GM19035 (cell line): ENCODE measurements around the gene MORC1.
"Not testable (repeated sequence)": the region's sequence is repeated elsewhere in the genome, so short reads cannot be mapped to it uniquely, and the experiment has no call there.

Experiments used
- ATAC-seq: cut with Tn5 transposase; IDR thresholded peaks from one replicate; pipeline ENCODE4 v1.9.1; 2021; ENCODE audit not compliant: unreplicated experiment

The MORC1 gene

GRCh38 chr3:109117939-109118338, at the start of gene MORC1:
TSS of gene MORC1 (minus strand) at chr3:109118134. CDS start at chr3:109118059, 75 bp downstream.
- no peak for ATAC-seq

DNA sequence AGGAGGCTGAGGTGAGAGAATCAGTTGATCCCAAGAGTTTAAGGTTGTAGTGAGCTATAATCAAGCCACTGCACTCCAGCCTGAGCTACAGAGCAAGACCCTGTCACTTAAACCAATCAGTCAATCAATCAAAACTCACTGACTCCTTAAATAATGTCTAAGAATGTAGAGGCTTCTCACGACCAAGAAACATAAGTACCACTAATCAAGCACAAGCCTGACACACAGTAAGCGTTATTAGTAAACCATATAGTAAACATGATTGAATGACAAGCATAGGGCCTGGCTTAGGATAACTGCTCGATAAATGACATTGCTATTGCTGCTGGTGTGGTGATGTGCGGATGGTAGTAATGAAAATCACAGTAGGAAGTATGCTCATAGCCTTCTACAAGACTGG, 48.0 kb upstream of the MORC1 start:
- ATAC-seq: no peak

GRCh38 chr3:109161487-109162123, 43.7 kb upstream of the MORC1 start:
- no peak for ATAC-seq

DNA sequence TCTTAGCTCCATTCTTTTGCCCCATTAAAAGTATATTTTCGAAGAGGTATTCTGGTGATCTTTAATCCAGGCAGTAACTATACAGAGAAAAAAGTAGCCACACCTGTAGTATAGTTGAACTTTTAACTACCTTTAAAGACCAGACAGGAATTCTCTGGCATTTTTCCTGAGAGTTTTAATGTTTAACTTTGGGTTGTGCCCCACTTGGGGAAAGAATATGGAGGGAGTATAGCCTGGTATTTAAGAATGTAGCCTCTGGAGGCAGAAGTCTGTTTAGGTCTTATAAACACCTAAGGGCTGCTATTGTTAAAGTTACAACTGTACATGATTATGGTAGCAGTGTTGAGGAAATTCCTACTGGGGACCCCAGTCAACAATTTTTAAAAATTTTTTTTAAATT, 37.9 kb upstream of the MORC1 start:
- ATAC-seq: no peak

DNA sequence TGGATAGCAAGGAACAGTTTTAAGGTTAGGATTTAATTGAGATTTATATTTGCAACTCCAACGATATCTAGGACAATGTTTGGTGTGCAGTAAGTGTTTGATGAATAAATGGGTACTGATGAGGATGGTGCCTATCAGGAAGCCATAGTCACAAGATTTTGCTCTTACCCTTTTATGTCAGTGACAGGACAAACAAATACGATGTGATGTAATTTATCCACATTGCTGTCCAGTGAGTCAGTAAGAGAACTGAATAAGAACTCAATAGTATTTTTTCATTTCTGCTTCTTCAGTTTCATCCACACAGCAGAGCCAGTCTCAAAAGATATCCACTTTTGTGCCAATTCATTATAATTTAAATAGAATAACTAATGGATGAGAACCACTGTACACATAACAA, 37.0 kb upstream of the MORC1 start:
- ATAC-seq: no peak

GRCh38 chr3:109152320-109152719, 34.4 kb upstream of the MORC1 start:
- no peak for ATAC-seq

DNA sequence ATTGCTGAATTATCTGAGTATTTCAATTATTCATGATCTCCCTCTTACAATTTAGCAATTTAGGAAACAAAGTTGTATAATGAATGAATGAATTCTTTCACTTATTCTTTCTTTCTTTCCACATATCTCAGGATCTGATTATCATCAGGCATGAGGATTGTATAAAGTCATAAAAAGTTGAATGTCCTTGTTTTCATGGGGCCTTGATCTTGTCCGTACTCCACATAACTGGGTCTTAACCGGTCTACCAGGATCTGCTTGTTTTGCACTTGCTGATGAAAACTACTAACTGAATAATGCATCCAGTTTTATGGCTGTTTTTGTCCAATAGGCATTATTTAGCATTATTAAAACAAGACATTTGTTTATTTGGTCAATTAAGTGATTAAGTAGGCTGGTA, 31.1 kb upstream of the MORC1 start:
- ATAC-seq: no peak

GRCh38 chr3:109143646-109144045, 25.7 kb upstream of the MORC1 start:
- ATAC-seq: no peak

- ATAC-seq: no peak
These were observed 22.4 kb upstream of the MORC1 start for GRCh38 chr3:109140318-109140717.

DNA sequence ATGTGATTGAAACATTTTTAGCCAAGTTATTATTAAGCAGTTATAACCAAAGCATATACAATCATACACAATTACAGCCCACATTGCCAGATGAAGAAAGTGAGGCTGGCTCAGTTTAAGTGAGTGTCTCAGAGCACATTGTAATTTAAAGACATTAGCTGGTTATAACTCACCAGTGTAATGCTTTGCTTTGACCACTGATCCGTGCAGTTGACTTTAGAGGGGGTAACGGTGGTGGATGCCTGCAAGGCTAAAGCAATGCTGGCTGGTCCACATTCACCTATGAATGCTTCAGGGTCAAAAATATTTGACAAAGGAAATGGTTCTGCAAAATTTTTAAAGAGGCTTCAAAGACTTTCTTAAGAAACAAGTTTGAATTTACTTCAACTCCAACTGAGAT, 19.8 kb upstream of the MORC1 start:
- ATAC-seq: no peak

DNA sequence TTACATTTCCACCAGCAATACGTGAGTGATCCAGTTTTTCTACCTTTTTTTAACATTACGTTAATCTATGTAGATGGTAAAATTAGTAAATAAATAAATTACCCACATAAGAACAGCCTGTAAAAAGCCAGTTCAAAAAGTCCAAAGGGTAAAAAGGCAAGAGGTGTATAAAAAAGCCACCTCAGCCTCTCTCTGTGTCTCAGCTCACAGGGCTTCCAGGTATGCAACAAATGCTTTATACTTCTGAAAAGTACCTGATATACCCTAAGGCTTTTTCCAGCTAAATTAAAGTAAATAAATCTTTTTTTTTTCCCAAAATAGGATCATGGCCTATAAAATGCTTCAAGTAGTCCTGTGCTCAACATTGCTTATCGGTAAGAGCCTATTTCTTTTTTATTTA, 18.6 kb upstream of the MORC1 start, which contains the start of gene C3orf85:
TSS of gene C3orf85 (plus strand) at position 197 of the 400 bp plus-strand sequence. CDS start at position 326, 129 bp downstream.
- no peak for ATAC-seq

DNA sequence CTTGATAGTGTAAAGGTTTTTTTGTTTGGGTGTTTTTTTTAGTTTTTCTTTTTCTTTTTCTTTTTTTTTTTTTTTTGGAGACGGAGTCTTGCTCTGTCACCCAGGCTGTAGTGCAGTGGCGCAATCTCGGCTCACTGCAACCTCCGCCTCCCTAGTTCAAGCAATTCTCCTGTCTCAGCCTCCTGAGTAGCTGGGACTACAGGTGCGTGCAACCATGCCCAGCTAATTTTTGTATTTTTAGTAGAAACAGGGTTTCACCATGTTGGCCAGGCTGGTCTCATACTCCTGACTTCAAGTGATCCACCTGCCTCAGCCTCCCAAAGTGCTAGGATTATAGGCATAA, 15.5 kb upstream of the MORC1 start:
- ATAC-seq: not testable (repeated sequence)

- no peak for ATAC-seq
These were observed 15.0 kb upstream of the MORC1 start for GRCh38 chr3:109132801-109133473.

GRCh38 chr3:109131276-109131675, 13.3 kb upstream of the MORC1 start:
- no peak for ATAC-seq

DNA sequence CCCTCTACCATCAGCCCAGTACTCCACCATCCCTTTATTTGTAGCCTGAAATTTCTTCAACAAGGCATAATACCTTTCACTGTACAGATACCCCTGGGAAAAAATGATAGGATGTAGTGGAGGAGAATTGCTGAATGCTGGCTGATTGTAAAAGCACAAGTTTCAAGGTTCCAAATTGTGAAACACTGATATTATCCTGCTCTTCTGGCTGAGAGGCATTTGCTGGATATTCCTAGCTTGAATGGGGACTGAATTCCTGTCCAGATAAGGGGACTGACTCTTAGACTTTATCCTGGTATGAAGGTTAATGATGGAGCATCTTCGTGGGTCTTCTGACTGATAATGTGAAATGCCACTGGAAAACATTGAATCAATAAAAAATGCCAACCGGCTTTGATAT, 9.6 kb upstream of the MORC1 start:
- no peak for ATAC-seq

GRCh38 chr3:109125902-109126301, 8.0 kb upstream of the MORC1 start:
- ATAC-seq: no peak

DNA sequence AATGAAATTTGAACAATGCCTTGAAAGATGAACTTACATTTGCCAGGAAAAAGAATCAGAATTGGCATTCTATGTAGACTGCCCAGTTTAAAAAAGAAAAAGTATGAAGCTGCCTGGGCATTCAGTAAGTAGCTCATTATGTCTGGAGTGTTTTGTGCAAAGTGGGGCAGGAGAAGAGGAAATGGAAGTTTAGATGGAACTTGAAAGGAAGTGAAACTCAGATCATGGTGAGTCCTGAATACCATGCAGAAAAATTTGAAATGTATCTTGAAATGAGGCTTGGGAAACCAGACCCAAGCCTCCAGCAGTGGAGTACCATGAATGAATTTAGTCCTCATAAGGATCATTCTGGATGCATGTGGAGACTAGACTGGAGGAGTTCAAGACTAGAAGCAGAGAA, 4.8 kb upstream of the MORC1 start:
- no peak for ATAC-seq

- no peak for ATAC-seq
These were observed 650 bp upstream of the MORC1 start for GRCh38 chr3:109118584-109118983.

GRCh38 chr3:109116031-109116430, 1.9 kb downstream of the MORC1 start:
- ATAC-seq: no peak

- no peak for ATAC-seq
These were observed 2.5 kb downstream of the MORC1 start for GRCh38 chr3:109115451-109115850.

DNA sequence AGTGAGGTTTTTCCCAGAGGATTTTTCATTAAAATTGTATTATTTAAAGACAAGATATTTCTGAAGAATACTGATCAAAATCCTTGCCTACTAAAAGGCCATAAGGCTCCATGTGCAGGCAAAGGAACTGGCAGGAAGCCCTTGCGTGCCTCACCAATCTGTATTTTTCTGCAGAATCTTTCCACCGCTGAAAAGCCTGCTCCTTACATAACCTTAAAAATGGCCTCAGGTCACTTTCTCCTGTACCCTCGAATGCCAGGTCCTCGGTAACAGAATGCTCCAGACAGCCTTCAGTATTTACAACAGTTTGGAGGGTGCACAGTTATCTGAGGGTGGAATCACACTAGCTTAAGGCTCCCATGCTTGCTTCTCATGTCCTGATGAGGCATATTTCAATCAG, 3.2 kb downstream of the MORC1 start:
- ATAC-seq: no peak

DNA sequence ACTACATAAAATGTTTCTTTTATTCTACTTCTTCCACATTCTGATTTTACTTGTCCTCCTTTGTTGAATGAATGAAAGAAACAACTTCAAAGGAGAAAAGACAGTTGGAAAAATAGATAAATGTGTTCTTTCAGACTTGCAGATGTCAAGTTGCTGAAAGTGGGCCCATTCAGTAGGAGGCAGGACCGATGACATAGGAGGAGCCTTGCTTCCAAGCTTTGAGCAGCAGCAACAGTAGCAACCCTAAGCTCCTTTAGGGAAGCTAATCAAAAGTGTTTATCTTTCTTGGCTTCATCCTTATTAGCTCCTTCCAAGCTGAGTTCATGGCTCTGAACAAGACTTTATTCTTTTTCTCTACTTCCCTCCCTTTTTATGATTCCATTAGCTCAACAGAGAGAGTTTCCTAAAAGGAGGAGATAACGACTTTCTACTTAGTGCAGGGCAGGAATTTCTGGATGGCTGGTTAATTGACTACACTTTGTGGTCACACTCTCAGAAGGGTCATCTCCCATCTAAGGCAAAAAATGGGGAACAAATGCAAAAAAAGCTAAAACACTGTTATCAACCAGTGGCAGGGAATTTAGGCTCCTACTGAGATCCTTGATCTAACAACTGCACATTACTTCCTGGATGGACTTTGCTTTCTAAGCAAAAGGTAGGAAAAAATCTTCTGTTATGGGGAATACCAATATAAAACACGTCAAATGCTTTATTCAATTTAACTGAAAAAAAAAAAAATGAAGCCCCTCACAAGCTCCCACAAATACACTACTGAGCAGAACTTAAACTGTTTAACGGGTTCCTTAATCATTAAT, 4.8 kb downstream of the MORC1 start:
- ATAC-seq: no peak
